DND-41 (cell line): Measurements from ENCODE around the gene SLC15A2.

Experiments
- CTCF ChIP-seq: IDR thresholded peaks from 2 replicates; pipeline ENCODE4 v1.5.1; 2012; ENCODE audit warnings: borderline replicate concordance, low read length, moderate library complexity, mild to moderate bottlenecking; ENCODE audit not compliant: poor library complexity, severe bottlenecking; ENCODE audit errors: extremely low read depth
- EZH2 ChIP-seq: IDR thresholded peaks from 3 replicates; pipeline ENCODE4 v1.6.1; 2012; ENCODE audit warnings: borderline replicate concordance, low read depth, mild to moderate bottlenecking, moderate library complexity, low read length, inconsistent platforms; ENCODE audit not compliant: severe bottlenecking

GRCh38 chr3:121974601-121975111 lies 80.5 kb downstream of the SLC15A2 start:
- TF ChIP-seq CTCF (no peak), EZH2 (no peak)
